SJCRH30 (cell line): ENCODE data around the gene ZER1. TPM values are rescaled to one million over a fixed set of nuclear protein-coding genes. Genes with fewer than 3 reads are reported as not detected.
"Not testable (repeated sequence)": the region's sequence is repeated elsewhere in the genome, so short reads cannot be mapped to it uniquely, and the experiment has no call there.

Experiments used
- DNase-seq, 2 experiments: peaks; one replicate each; pipeline ENCODE4 v3.0.0-alpha.2; 2015 to 2020
- H3K27ac ChIP-seq: fragments of 250-450 bp; sonication (Bioruptor Pico); 2 replicates; pipeline ENCODE4 v1.5.1; 2020; ENCODE audit warnings: mild to moderate bottlenecking, moderate library complexity
- H3K27me3 ChIP-seq: fragments of 250-450 bp; sonication (Bioruptor Pico); 2 replicates; pipeline ENCODE4 v1.5.1; 2020; ENCODE audit warnings: mild to moderate bottlenecking, moderate library complexity
- H3K36me3 ChIP-seq: fragments of 250-450 bp; sonication (Bioruptor Pico); 2 replicates; pipeline ENCODE4 v1.5.1; 2020; ENCODE audit warnings: mild to moderate bottlenecking, moderate library complexity
- H3K4me1 ChIP-seq: fragments of 250-450 bp; sonication (Bioruptor Pico); 2 replicates; pipeline ENCODE4 v1.5.1; 2020; ENCODE audit warnings: mild to moderate bottlenecking, moderate library complexity
- H3K4me3 ChIP-seq: fragments of 250-450 bp; sonication (Bioruptor Pico); 2 replicates; pipeline ENCODE4 v1.5.1; 2020; ENCODE audit warnings: mild to moderate bottlenecking, moderate library complexity
- H3K9me3 ChIP-seq: fragments of 250-450 bp; sonication (Bioruptor Pico); replicated peaks from 2 replicates; pipeline ENCODE4 v1.5.1; 2020; ENCODE audit warnings: mild to moderate bottlenecking, moderate library complexity
- total RNA-seq: library from RNA; depleted of rRNA; stranded (reverse); fragments of >200 nt; shearing (Covaris generic); gene quantifications from 2 replicates; pipeline ENCODE4 v1.2.3, GENCODE V29; 2014

The ZER1 gene
- total RNA-seq, 1 experiment from 2014 or later, result 19.9 TPM

- H3K27ac ChIP-seq, result no peak overlapping the region
- no peak for DNase-seq
- no peaks in the 10 kb centered on the region for H3K9me3 ChIP-seq
- H3K27me3 ChIP-seq, result no peaks in the 10 kb centered on the region
- H3K4me3 ChIP-seq, result no peak overlapping the region
- H3K4me1 ChIP-seq, result no peaks in the 10 kb centered on the region
- H3K36me3 ChIP-seq, result peaks cover 69% of the 10 kb centered on the region
Observed at GRCh38 chr9:128800061-128800460, 28.3 kb upstream of the ZER1 start.

- H3K27ac ChIP-seq, result no peak overlapping the region
- DNase-seq, result no peak
- no peak overlapping the region for H3K4me3 ChIP-seq
- H3K27me3 ChIP-seq, result no peaks in the 10 kb centered on the region
- no peaks in the 10 kb centered on the region for H3K9me3 ChIP-seq
- no peaks in the 10 kb centered on the region for H3K4me1 ChIP-seq
- H3K36me3 ChIP-seq, result peaks cover 66% of the 10 kb centered on the region
Observed at GRCh38 chr9:128798896-128799295, 27.2 kb upstream of the ZER1 start.

- not testable (repeated sequence) for H3K4me1 ChIP-seq, H3K27ac ChIP-seq, H3K27me3 ChIP-seq, H3K4me3 ChIP-seq, H3K9me3 ChIP-seq, DNase-seq
- H3K36me3 ChIP-seq, result peaks cover 47% of the 10 kb centered on the region
Observed at GRCh38 chr9:128794961-128795360, 23.2 kb upstream of the ZER1 start.

- Histone ChIP-seq H3K4me3 (no peak overlapping the region), H3K4me1 (no peaks in the 10 kb centered on the region), H3K27ac (no peak overlapping the region), H3K9me3 (no peaks in the 10 kb centered on the region), H3K27me3 (no peaks in the 10 kb centered on the region), H3K36me3 (peaks cover 35% of the 10 kb centered on the region)
- DNase-seq, result no peak
Observed at GRCh38 chr9:128792978-128793686, 21.4 kb upstream of the ZER1 start.

GRCh38 chr9:128792134-128792533 lies 20.4 kb upstream of the ZER1 start:
- Histone ChIP-seq H3K27me3 (no peaks in the 10 kb centered on the region), H3K36me3 (peaks cover 27% of the 10 kb centered on the region), H3K4me1 (no peaks in the 10 kb centered on the region), H3K27ac (no peak overlapping the region), H3K9me3 (no peaks in the 10 kb centered on the region), H3K4me3 (no peak overlapping the region)
- no peak for DNase-seq

GRCh38 chr9:128790536-128790935 lies 18.8 kb upstream of the ZER1 start:
- H3K9me3 ChIP-seq, result no peaks in the 10 kb centered on the region
- H3K4me1 ChIP-seq, result no peaks in the 10 kb centered on the region
- H3K36me3 ChIP-seq, result peaks cover 14% of the 10 kb centered on the region
- DNase-seq, result no peak
- no peak overlapping the region for H3K27ac ChIP-seq
- H3K4me3 ChIP-seq, result no peak overlapping the region
- no peaks in the 10 kb centered on the region for H3K27me3 ChIP-seq

GRCh38 chr9:128788445-128788844 lies 16.7 kb upstream of the ZER1 start:
- H3K36me3 ChIP-seq, result peaks cover 10% of the 10 kb centered on the region
- peaks cover 6% of the 10 kb centered on the region for H3K4me1 ChIP-seq
- H3K27ac ChIP-seq, result no peak overlapping the region
- no peak overlapping the region for H3K4me3 ChIP-seq
- no peaks in the 10 kb centered on the region for H3K27me3 ChIP-seq
- no peak for DNase-seq
- H3K9me3 ChIP-seq, result no peaks in the 10 kb centered on the region

- DNase-seq, result peak in 1 of 2 experiments; percentile 23
- H3K27me3 ChIP-seq, result no peaks in the 10 kb centered on the region
- H3K9me3 ChIP-seq, result no peaks in the 10 kb centered on the region
- no peak overlapping the region for H3K27ac ChIP-seq
- peaks cover 10% of the 10 kb centered on the region for H3K36me3 ChIP-seq
- peak overlapping the region; percentile 96 for H3K4me3 ChIP-seq
- H3K4me1 ChIP-seq, result peaks cover 12% of the 10 kb centered on the region
Observed at GRCh38 chr9:128787659-128788058, 15.9 kb upstream of the ZER1 start.

GRCh38 chr9:128786681-128787601 lies 15.2 kb upstream of the ZER1 start, which contains the start of gene TBC1D13:
Gene TBC1D13 (plus strand): TSS chr9:128787253. CDS start chr9:128787354, 101 bp downstream.
- H3K27ac ChIP-seq, result peak within 1 kb of the TSS; percentile 52
- no peaks in the 10 kb centered on the region for H3K27me3 ChIP-seq
- peaks cover 12% of the 10 kb centered on the region for H3K4me1 ChIP-seq
- DNase-seq, result peak; percentile 95
- H3K36me3 ChIP-seq, result peaks cover 5% of the 10 kb centered on the region
- H3K4me3 ChIP-seq, result peak within 1 kb of the TSS; percentile 96
- H3K9me3 ChIP-seq, result peaks cover 3% of the 10 kb centered on the region

- peaks cover 5% of the 10 kb centered on the region for H3K36me3 ChIP-seq
- H3K27ac ChIP-seq, result no peak overlapping the region
- DNase-seq, result no peak
- H3K27me3 ChIP-seq, result no peaks in the 10 kb centered on the region
- peaks cover 11% of the 10 kb centered on the region for H3K9me3 ChIP-seq
- H3K4me3 ChIP-seq, result no peak overlapping the region
- peaks cover 12% of the 10 kb centered on the region for H3K4me1 ChIP-seq
Observed at GRCh38 chr9:128785427-128785826, 13.7 kb upstream of the ZER1 start.

GRCh38 chr9:128782669-128783068 lies 10.9 kb upstream of the ZER1 start:
- peaks cover 12% of the 10 kb centered on the region for H3K9me3 ChIP-seq
- no peak overlapping the region for H3K4me3 ChIP-seq
- peaks cover 12% of the 10 kb centered on the region for H3K4me1 ChIP-seq
- no peaks in the 10 kb centered on the region for H3K27me3 ChIP-seq
- no peak for DNase-seq
- H3K27ac ChIP-seq, result peak overlapping the region; percentile 75
- no peaks in the 10 kb centered on the region for H3K36me3 ChIP-seq

GRCh38 chr9:128781187-128782070 lies 9.7 kb upstream of the ZER1 start:
- DNase-seq, result no peak
- no peak overlapping the region for H3K4me3 ChIP-seq
- peaks cover 14% of the 10 kb centered on the region for H3K9me3 ChIP-seq
- peaks cover 12% of the 10 kb centered on the region for H3K4me1 ChIP-seq
- no peaks in the 10 kb centered on the region for H3K27me3 ChIP-seq
- H3K27ac ChIP-seq, result no peak overlapping the region
- no peaks in the 10 kb centered on the region for H3K36me3 ChIP-seq

- peaks cover 20% of the 10 kb centered on the region for H3K9me3 ChIP-seq
- H3K27ac ChIP-seq, H3K4me3 ChIP-seq, H3K36me3 ChIP-seq, DNase-seq, H3K27me3 ChIP-seq: not testable (repeated sequence)
- peaks cover 12% of the 10 kb centered on the region for H3K4me1 ChIP-seq
Observed at GRCh38 chr9:128780093-128780492, 8.4 kb upstream of the ZER1 start.

GRCh38 chr9:128774804-128775203 lies 3.1 kb upstream of the ZER1 start:
- H3K4me1 ChIP-seq, result no peaks in the 10 kb centered on the region
- DNase-seq, result no peak
- no peak overlapping the region for H3K27ac ChIP-seq
- peaks cover 9% of the 10 kb centered on the region for H3K9me3 ChIP-seq
- H3K27me3 ChIP-seq, result no peaks in the 10 kb centered on the region
- no peaks in the 10 kb centered on the region for H3K36me3 ChIP-seq
- H3K4me3 ChIP-seq, result no peak overlapping the region
